ENCODE data around the gene SSBP3. TPM values are rescaled to one million over a fixed set of nuclear protein-coding genes. Genes with fewer than 3 reads are reported as not detected.

Gene SSBP3
- total and polyA plus RNA-seq, 4 donors, result 7.7 to 24.7 (median 17.3) TPM

- 83% methylated on average over 17 of the region's 17 CpGs for WGBS
- H3K36me3 ChIP-seq (ENCODE audit: control insufficient read depth in 4 of 4, insufficient read depth in 3 of 4, low read depth in 1 of 4, low read length in 3 of 4), result no peaks in the 10 kb centered on the region
- no peak for TF ChIP-seq RAD21 (IDR thresholded peaks at IDR 0.05)
- TF ChIP-seq TAF1 (conservative IDR thresholded peaks at IDR 0.05), result no peak
- TF ChIP-seq CTCF (IDR thresholded peaks at IDR 0.05; ENCODE audit: low read depth, low read length, missing input control), result no peak
- no peak for TF ChIP-seq REST (IDR thresholded peaks at IDR 0.05)
- no peak for TF ChIP-seq GABPA (IDR thresholded peaks at IDR 0.05 in 1 of 2, conservative IDR thresholded peaks at IDR 0.05 in 1 of 2)
- no peak for TF ChIP-seq FOXA1 (IDR thresholded peaks at IDR 0.05)
- no peak for TF ChIP-seq MAX (IDR thresholded peaks at IDR 0.05)
- no peak for TF ChIP-seq EGR1 (IDR thresholded peaks at IDR 0.05; ENCODE audit: low read depth in 2 of 2)
- no peak for TF ChIP-seq FOXA2 (IDR thresholded peaks at IDR 0.05)
- no peak for TF ChIP-seq HNF4G (IDR thresholded peaks at IDR 0.05)
- no peak for TF ChIP-seq ATF3 (IDR thresholded peaks at IDR 0.05)
- no peak for TF ChIP-seq RXRA (IDR thresholded peaks at IDR 0.05)
- no peak for TF ChIP-seq YY1 (IDR thresholded peaks at IDR 0.05)
- no peak for TF ChIP-seq ZBTB33 (IDR thresholded peaks at IDR 0.05)
- no peak for TF ChIP-seq HNF4A (conservative IDR thresholded peaks at IDR 0.05)
- TF ChIP-seq JUND (IDR thresholded peaks at IDR 0.05), result no peak
- no peak for TF ChIP-seq NR2F2 (IDR thresholded peaks at IDR 0.05)
- H3K4me1 ChIP-seq (ENCODE audit: control insufficient read depth in 4 of 4, insufficient read depth in 4 of 4, low read length in 3 of 4), result peaks cover 16 to 36% (median 30%) of the 10 kb centered on the region in 4 donors
- no peak for DNase-seq (ENCODE audit: low spot score)
- no peak overlapping the region for H3K4me3 ChIP-seq (ENCODE audit: low read depth in 1 of 3, low read length in 3 of 3)
- no peaks in the 10 kb centered on the region for H3K9me3 ChIP-seq (ENCODE audit: control insufficient read depth in 4 of 4, low read length in 3 of 4)
- H3K9ac ChIP-seq (ENCODE audit: low read depth in 1 of 2, low read length in 2 of 2), result no peak overlapping the region
- H3K27me3 ChIP-seq (ENCODE audit: control insufficient read depth in 4 of 4, insufficient read depth in 4 of 4, low read length in 3 of 4), result no peaks in the 10 kb centered on the region
- H3K27ac ChIP-seq (ENCODE audit: low read depth in 1 of 2, low read length in 2 of 2), result no peak overlapping the region
Measured at GRCh38 chr1:54378157-54378873, 27.9 kb downstream of the SSBP3 start.

Measured in liver (tissue), 9 donors.